ENCODE results near the gene AGBL5.

Gene AGBL5

DNA sequence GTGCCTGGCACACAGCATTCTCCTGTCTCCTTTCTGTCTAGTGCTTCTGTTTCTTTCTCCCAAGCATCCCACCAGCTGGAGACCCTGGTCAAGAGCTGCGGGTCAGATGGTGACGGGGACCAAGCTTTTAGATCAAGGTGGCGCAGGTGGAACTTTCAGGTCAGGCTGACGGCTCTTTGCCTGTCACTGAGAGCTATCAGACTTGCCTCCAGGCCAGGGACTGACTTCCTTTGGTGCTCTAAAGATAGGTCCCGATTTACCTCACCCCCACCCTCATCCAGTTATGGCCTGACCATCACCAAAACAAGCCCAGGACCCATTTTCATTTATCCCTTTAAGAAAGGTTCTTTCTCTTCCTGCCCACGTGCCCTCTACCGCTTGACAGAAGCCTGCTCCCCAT, 25.8 kb downstream of the AGBL5 start:
- DNase-seq (ENCODE audit: low read depth), result no peak

DNA sequence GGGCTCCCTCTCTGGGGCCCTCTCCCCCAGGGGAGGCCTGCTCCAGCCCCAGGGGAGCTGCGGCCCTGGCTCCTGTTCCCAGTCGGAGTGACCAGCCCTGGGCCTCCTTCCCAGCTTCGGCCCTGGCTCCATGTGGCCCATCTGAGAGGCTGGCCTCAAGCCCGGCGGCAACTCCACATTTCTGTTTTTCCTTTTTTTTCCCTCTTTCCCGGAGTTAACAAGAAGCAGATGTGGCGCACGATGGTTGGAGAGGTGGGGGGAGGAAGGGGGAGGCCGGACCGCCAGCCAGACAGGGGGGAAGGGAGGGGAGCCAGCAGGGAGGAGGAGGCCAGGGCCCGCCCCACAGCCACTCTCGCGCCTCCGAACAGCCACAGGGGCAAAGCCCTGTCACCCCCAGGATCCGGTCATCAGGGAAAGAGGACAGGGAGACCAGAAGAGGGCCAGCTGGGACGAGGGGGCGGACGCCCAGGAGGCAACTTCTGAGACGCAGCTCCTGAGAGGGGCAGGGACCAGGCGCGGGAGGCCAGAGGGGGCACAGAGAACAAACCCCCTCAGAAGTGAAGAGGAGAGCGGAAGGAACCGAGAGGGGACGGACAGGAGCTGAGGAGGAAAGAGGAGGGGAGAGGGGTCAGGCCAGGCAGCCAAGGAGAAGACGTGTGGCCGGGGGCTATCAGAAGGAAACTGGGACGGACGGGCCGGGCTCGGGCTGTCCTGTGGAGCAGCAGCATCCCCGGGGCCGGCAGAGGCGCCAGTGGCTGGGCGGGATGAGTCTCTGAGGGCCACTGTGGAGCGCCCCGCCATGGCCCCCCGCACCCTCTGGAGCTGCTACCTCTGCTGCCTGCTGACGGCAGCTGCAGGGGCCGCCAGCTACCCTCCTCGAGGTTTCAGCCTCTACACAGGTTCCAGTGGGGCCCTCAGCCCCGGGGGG, 27.1 kb downstream of the AGBL5 start, which contains the start of gene EMILIN1:
EMILIN1 (plus strand) TSS at position 349 of the 928 bp plus-strand sequence; CDS start at position 800, 451 bp downstream.
- peak; percentile 76 for DNase-seq (ENCODE audit: low read depth)

DNA sequence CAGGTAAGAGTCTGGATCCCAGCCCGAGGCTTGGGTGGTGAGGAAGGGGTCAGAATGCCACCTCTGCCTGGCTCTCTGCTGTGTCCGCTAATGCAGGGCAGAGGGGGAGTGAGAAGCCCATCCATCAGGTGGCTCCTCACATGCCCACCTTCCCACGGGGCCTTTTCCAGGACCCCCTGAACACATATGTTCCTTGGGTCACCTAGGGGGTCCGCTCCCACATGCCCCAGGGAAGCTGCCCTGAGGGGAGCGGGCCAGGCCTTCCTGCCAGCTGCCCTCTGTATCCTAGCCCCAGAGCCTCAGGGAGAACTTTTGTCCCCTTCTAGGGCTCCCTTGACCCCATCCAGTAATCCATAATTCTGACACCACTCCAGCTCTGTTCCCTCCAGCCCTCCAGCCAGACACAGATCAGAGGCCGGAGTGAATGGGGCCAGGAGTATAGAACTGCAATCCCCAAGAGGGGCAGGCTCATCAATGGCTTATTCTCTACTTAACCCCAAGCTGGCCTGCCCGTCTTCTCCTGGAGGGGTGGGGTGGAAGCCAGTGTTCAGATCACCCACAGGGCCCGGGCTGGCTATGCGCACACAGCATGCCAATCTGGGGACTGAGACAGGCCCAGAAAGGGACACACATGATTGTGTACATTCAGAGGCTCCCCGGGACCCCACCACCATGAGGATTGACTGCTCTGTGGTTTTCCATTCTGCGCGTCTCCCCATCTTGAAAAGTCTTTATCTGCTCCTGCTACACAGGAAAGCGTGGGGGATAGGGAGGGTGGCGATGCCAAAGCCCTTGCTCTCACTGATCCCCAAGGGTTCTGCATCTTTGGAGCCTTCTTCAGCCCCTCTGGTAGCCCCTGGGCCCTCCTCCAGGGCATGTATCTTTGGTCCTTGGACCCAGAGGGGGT, 28.0 kb downstream of the AGBL5 start:
- DNase-seq (ENCODE audit: low read depth), result no peak

DNA sequence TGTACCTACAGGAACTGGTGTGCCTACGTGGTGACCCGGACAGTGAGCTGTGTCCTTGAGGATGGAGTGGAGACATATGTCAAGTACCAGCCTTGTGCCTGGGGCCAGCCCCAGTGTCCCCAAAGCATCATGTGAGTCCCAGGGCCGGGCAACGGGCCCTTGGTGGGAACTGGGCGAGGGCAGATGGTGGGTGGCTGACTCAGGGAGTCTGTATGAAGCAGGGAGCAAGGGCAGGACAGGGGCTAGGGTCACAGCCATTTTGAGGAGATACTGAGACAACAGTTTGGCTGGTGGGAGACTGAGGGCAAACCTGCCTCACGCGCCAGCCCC, 28.6 kb downstream of the AGBL5 start:
- DNase-seq (ENCODE audit: low read depth), result no peak

DNA sequence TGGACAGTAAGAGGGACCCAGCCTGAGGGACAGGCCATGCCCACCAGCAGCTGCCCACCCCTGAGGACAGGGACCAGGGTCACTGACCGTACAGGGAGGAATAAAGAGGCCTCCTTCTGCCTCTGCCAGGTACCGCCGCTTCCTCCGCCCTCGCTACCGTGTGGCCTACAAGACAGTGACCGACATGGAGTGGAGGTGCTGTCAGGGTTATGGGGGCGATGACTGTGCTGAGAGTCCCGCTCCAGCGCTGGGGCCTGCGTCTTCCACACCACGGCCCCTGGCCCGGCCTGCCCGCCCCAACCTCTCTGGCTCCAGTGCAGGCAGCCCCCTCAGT, 29.1 kb downstream of the AGBL5 start:
- no peak for DNase-seq (ENCODE audit: low read depth)

DNA sequence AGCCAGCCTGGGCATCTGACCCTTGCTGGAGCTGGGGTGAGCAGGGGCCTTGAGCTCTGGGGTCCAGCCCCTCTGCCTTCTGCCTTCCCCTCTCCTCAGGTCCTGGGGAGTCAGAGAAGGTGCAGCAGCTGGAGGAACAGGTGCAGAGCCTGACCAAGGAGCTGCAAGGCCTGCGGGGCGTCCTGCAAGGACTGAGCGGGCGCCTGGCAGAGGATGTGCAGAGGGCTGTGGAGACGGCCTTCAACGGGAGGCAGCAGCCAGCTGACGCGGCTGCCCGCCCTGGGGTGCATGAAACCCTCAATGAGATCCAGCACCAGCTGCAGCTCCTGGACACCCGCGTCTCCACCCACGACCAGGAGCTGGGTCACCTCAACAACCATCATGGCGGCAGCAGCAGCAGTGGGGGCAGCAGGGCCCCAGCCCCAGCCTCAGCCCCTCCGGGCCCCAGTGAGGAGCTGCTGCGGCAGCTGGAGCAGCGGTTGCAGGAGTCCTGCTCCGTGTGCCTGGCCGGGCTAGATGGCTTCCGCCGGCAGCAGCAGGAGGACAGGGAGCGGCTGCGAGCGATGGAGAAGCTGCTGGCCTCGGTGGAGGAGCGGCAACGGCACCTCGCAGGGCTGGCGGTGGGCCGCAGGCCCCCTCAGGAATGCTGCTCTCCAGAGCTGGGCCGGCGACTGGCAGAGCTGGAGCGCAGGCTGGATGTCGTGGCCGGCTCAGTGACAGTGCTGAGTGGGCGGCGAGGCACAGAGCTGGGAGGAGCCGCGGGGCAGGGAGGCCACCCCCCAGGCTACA, 30.7 kb downstream of the AGBL5 start:
- DNase-seq (ENCODE audit: low read depth), result no peak

DNA sequence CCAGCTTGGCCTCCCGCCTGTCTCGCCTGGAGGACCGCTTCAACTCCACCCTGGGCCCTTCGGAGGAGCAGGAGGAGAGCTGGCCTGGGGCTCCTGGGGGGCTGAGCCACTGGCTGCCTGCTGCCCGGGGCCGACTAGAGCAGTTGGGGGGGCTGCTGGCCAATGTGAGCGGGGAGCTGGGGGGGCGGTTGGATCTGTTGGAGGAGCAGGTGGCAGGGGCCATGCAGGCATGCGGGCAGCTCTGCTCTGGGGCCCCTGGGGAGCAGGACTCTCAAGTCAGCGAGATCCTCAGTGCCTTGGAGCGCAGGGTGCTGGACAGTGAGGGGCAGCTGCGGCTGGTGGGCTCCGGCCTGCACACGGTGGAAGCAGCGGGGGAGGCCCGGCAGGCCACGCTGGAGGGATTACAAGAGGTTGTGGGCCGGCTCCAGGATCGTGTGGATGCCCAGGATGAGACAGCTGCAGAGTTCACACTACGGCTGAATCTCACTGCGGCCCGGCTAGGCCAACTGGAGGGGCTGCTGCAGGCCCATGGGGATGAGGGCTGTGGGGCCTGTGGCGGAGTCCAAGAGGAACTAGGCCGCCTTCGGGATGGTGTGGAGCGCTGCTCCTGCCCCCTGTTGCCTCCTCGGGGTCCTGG, 31.4 kb downstream of the AGBL5 start:
- DNase-seq (ENCODE audit: low read depth), result no peak

DNA sequence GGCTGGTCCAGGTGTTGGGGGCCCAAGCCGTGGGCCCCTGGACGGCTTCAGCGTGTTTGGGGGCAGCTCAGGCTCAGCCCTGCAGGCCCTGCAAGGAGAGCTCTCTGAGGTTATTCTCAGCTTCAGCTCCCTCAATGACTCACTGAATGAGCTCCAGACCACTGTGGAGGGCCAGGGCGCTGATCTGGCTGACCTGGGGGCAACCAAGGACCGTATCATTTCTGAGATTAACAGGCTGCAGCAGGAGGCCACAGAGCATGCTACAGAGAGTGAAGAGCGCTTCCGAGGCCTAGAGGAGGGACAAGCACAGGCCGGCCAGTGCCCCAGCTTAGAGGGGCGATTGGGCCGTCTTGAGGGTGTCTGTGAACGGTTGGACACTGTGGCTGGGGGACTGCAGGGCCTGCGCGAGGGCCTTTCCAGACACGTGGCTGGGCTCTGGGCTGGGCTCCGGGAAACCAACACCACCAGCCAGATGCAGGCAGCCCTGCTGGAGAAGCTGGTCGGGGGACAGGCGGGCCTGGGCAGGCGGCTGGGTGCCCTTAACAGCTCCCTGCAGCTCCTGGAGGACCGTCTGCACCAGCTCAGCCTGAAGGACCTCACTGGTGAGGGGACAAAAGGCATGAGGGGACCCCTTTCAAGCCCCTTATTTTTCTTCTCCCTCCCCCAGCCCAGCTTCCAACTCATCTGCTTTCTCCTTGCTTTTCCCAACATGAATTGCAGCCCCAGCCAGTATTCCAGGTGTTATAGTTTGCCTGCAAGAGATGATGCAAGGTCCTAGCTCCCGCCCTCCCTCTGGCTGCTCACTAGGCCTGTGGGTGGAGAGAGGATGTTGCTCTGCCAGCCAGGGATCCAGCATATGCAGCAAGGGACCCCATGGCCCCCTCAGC, 32.2 kb downstream of the AGBL5 start:
- no peak for DNase-seq (ENCODE audit: low read depth)

DNA sequence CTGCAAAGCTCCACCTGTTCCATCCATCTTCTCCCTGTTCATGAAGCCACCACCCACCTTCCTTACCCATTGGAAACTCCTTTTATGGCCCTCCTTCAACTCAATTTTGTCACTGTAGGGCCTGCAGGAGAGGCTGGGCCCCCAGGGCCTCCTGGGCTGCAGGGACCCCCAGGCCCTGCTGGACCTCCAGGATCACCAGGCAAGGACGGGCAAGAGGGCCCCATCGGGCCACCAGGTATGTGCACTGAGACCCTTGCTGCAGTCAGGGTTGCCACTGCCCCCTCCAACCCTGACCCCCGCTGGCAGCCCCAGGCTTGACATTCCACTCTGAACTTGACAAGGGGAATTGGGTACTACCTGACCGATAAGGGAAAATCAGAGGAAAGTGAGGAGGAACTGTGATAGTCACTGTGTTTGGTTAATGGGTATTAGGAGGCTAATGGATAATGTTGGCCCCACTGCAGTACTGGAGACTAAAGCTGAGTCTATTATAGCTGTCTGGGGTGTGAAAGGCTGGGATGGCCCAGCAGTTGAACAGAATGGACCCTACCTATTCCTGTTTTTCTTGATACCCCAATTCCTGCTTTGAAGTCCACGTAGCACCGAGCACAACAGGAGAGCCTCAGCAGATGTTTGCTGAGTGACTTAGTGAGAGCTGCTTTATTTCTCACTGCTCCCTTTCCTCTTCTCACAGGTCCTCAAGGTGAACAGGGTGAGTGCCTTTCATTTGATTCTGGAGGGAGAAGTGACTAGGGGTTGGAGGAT, 33.0 kb downstream of the AGBL5 start:
- DNase-seq (ENCODE audit: low read depth), result no peak

DNA sequence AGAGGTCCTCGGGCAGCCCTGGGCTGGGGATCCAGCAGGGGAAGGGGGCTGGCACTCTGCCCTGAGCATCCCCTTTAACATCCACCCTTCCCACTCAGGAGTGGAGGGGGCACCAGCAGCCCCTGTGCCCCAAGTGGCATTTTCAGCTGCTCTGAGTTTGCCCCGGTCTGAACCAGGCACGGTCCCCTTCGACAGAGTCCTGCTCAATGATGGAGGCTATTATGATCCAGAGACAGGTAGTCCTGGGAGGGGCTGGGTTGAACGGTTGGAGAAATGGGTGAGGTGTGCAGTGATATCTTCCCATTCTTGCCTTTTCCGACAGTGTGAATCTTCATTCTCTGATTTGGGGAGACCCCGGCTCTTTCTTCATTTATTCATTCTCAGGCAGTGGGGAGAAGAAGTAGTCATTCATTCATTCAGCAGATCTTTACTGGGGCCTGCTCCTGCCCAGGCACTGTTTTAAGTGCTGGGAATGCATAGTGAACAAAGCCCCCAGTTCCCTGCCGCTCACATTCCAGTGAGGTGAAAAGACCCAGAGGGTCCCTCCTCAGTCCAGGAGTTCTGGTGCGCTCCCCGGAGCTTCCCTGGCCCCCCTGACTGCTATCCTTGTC, 33.7 kb downstream of the AGBL5 start:
- DNase-seq (ENCODE audit: low read depth), result no peak

DNA sequence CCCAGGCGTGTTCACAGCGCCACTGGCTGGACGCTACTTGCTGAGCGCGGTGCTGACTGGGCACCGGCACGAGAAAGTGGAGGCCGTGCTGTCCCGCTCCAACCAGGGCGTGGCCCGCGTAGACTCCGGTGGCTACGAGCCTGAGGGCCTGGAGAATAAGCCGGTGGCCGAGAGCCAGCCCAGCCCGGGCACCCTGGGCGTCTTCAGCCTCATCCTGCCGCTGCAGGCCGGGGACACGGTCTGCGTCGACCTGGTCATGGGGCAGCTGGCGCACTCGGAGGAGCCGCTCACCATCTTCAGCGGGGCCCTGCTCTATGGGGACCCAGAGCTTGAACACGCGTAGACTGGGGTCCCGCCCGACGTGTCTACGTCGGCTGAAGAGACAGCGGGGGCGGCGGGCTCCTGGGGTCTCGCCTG, 34.2 kb downstream of the AGBL5 start:
- peak; percentile 67 for DNase-seq (ENCODE audit: low read depth)

DNA sequence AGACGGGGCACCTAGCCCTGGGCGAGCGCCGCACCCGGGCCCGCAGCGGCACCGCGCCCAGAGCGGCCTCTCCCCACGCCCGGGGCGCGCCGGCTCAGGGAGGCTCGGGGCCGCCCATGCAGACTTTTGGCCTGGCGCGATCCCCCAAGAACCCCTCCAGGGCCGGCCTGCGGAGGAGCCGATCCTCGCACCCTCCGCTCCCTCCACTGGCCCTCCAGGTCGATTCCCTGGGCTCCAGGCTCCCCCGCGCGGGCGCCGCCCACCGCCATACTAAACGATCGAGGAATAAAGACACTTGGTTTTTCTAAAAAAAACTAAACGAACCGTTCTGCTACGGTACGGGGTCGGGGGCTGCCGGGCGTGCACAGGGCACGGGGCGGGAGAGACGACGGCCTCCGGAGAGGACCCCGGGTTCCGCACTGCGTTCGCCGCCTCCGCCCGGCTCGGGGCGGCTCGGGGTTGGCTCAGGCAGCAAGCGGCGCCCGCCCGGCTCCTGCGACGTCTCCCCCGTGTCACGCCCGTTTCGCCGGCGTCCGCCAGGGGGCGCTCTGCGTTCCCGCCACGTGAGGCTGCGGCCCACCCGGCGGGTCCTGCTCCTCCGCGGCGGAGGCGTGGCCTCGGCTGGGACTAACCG, 34.7 kb downstream of the AGBL5 start:
- peak; percentile 88 for DNase-seq (ENCODE audit: low read depth)

DNA sequence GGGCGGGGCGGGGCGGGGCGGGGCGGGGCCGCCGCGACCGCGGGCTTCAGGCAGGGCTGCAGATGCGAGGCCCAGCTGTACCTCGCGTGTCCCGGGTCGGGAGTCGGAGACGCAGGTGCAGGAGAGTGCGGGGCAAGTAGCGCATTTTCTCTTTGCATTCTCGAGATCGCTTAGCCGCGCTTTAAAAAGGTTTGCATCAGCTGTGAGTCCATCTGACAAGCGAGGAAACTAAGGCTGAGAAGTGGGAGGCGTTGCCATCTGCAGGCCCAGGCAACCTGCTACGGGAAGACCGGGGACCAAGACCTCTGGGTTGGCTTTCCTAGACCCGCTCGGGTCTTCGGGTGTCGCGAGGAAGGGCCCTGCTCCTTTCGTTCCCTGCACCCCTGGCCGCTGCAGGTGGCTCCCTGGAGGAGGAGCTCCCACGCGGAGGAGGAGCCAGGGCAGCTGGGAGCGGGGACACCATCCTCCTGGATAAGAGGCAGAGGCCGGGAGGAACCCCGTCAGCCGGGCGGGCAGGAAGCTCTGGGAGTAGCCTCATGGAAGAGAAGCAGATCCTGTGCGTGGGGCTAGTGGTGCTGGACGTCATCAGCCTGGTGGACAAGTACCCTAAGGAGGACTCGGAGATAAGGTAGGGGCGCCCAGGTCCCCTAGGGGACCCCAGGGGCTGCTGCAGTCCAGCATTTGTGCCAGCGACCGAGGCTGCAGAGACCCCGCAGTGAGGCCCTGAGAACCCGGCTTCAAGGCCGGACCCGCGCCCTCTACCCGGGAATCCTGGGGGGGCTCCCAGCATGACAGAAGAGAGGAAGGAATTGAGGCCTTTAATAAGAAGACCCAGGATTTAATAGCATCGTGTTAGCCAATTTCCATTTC, 35.5 kb downstream of the AGBL5 start, which contains the start of gene KHK:
KHK (plus strand) TSS at position 49 of the 870 bp plus-strand sequence; CDS start at position 537, 488 bp downstream.
- peak; percentile 36 for DNase-seq (ENCODE audit: low read depth)

DNA sequence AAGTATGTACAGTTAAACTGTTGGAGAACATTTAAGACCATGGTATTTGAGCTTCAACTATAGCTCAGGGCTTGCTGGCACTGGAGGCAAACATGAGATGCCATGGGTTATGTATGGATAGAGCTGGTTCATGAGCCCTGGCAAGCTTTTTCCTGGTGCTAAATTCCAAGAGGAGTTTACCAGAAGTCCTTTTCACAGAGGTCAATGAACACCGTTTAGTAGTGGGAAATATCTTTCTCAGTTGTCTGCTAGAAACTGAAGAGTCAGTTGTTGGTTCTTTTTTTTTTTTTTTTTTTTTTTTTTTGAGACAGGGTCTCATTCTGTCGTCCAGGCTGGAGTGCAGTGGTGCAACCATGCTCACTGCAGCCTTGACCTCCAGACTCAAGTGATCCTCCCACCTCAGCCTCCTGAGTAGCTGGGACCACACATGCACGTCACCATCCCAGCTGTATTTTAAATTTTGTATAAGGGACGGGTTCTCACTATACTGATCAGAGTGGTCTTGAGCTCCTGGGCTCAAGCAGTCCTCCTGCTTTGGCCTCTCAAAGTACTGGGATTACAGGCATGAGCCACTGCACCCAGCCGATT, 36.4 kb downstream of the AGBL5 start:
- DNase-seq (ENCODE audit: low read depth), result no peak

DNA sequence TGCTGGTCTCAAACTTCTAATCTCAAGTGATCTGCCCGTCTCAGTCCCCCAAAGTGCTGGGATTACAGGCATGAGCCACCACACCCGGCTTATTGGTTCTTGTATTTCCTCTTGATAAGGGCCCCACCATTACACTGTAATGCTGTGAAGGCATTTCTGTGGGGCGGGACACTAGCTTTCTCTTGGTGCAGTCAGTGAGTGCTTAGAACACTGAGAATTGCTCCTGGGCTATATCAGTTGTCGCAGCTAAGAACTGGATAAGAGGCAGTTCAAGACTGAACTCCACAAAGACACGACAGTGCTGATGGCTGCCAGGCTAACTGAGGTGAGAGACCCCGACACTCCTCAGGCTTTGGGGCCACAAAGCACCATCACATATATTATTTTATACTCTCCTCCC, 37.2 kb downstream of the AGBL5 start:
- DNase-seq (ENCODE audit: low read depth), result no peak

DNA sequence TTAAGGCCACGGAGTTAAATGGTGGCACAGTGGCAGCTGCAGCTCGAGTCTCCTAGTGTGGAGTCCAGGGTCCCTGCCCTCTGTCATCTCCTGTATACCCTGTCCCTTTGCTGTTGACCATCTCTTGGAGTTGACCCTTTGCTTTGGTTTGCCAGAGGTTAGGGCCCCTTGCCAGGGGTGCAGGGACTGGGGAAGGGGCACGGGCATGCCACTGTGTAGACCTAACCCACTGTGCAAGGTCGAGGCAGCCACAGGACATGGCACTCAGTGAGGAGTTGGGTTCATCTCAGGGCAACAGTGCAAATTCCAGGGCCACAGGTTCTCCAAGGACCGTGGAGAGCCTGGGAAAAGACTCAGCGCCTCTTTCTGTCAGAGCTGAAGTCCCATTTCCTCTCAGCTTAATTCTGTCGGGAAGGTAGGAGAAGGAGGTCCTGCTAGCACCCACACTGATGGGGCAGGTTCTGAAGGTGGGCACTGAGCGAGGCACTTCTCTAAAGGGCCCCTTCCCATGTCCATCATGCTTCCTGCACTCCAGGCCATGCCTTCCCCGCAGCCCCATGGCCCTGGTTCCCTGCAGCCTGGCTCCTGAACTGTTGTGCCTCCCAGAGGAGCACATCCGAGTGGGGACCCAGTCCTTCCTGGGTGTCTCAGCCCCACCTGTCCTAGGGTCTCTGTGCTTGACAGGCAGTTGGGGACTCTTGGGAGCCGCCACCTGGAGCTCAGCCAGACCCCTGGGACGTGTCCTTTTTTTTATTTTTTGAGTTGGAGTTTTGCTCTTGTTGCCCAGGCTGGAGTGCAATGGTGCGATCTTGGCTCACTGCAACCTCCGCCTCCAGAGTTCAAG, 37.9 kb downstream of the AGBL5 start:
- DNase-seq (ENCODE audit: low read depth), result no peak
